K562 (cell line): ENCODE data around the gene PPP1R14C. TPM values are rescaled to one million over a fixed set of nuclear protein-coding genes. Genes with fewer than 3 reads are reported as not detected.
A peak's percentile ranks its signal among the peaks of the same experiment; 100 is the strongest.

Experiments used
- ATAC-seq: fragments of 200-7000 bp; cut with Tn5 transposase; 3 replicates; pipeline ENCODE4 v1.9.1; 2020; ENCODE audit warnings: moderate library complexity
- BruUV-seq: library from RNA; stranded (reverse); fragments of 400-500 nt; replicated peaks from 2 replicates; lab custom pipeline; 2021; lab: Mats Ljungman, UMichigan
- CTCF ChIA-PET: fragments of 300-600 bp; formaldehyde crosslinking; extraction: SDS; loops from one replicate; lab custom pipeline; 2021; ENCODE audit warnings: low intra/inter-chr PET ratio; lab: Yijun Ruan, JAX
- POLR2A ChIA-PET: fragments of 300-600, 350-650 bp; sonication (Branson Sonifier 250); formaldehyde crosslinking; extraction: SDS; loops from one replicate; lab custom pipeline; 2021; ENCODE audit warnings: antibody characterized with exemption, inconsistent platforms; lab: Yijun Ruan, JAX
- DNase-seq, 4 experiments: peaks; one replicate each; pipeline versions ENCODE4 v3.0.0 to v3.0.0-alpha.2; 2011 to 2018; ENCODE audit warnings: low spot score in 3 of 4, mixed read lengths in 3 of 4; ENCODE audit errors: extremely low read depth in 1 of 4
- FAIRE-seq: peaks from 2 replicates; lab custom pipeline; 2011; peaks lifted over from hg19 to GRCh38; lab: Jason Lieb, UNC
- H2AFZ ChIP-seq: 2 replicates; pipeline ENCODE4 v1.6.0; 2011; ENCODE audit warnings: low read depth, low read length, control low read depth, inconsistent platforms
- H3K27ac ChIP-seq: fragments of 200-600 bp; 3 replicates; pipeline ENCODE4 v1.8.0; 2011; ENCODE audit warnings: low read depth, mild to moderate bottlenecking, control low read depth, inconsistent platforms, low read length, moderate library complexity, mixed read lengths; ENCODE audit errors: extremely low read depth
- H3K27me3 ChIP-seq, 2 experiments: fragments of 300-600 bp in 1 of 2; 2 replicates in 1 of 2; 3 replicates in 1 of 2; pipeline versions ENCODE4 v1.6.0 to v1.8.0; 2011; ENCODE audit warnings: inconsistent platforms in 2 of 2, low read length in 2 of 2, mild to moderate bottlenecking in 1 of 2, mixed read lengths in 1 of 2, moderate library complexity in 1 of 2; ENCODE audit not compliant: control insufficient read depth in 2 of 2, insufficient read depth in 2 of 2
- H3K36me3 ChIP-seq: fragments of 300-600 bp; 3 replicates; pipeline ENCODE4 v1.8.0; 2011; ENCODE audit warnings: mild to moderate bottlenecking, low read length, inconsistent platforms; ENCODE audit not compliant: control insufficient read depth, insufficient read depth
- H3K4me1 ChIP-seq, 2 experiments: fragments of 200-600 bp in 1 of 2; replicated peaks in 1 of 2; 2 replicates in 1 of 2; 3 replicates in 1 of 2; pipeline versions ENCODE4 v1.5.1 to v1.8.0; 2011; ENCODE audit warnings: inconsistent platforms in 2 of 2, low read length in 2 of 2, mild to moderate bottlenecking in 1 of 2, mixed read lengths in 1 of 2, moderate library complexity in 1 of 2; ENCODE audit not compliant: control insufficient read depth in 2 of 2, insufficient read depth in 2 of 2
- H3K4me2 ChIP-seq: 2 replicates; pipeline ENCODE4 v1.6.1; 2011; ENCODE audit warnings: low read length, control low read depth, inconsistent platforms, mixed read lengths; ENCODE audit not compliant: insufficient read depth
- H3K4me3 ChIP-seq: fragments of 200-600 bp; sonication (generic), shearing (Covaris generic); 2 replicates; pipeline ENCODE4 v1.5.1; 2016; ENCODE audit warnings: control low read depth, inconsistent platforms
- H3K79me2 ChIP-seq: fragments of 200-600 bp; 3 replicates; pipeline ENCODE4 v1.8.0; 2011; ENCODE audit warnings: low read length, inconsistent platforms; ENCODE audit not compliant: control insufficient read depth, insufficient read depth
- H3K9ac ChIP-seq, 2 experiments: 2 replicates each; pipeline versions ENCODE4 v1.6.0 to v1.6.1; 2011; ENCODE audit warnings: low read depth in 2 of 2, low read length in 2 of 2, control low read depth in 1 of 2, inconsistent platforms in 1 of 2, mild to moderate bottlenecking in 1 of 2, mixed read lengths in 1 of 2; ENCODE audit not compliant: insufficient read depth in 1 of 2
- H3K9me1 ChIP-seq: one replicate; pipeline ENCODE4 v1.6.0; 2011; ENCODE audit warnings: inconsistent platforms, mild to moderate bottlenecking, low read length, moderate library complexity; ENCODE audit not compliant: control insufficient read depth, insufficient read depth
- H3K9me3 ChIP-seq: replicated peaks from 2 replicates; pipeline ENCODE4 v1.5.1; 2011; ENCODE audit warnings: low read depth, low read length, inconsistent platforms; ENCODE audit not compliant: control insufficient read depth, insufficient read depth
- H4K20me1 ChIP-seq: replicated peaks from 2 replicates; pipeline ENCODE4 v1.6.1; 2011; ENCODE audit warnings: low read length, inconsistent platforms, mixed read lengths; ENCODE audit not compliant: control insufficient read depth, insufficient read depth
- EZH2 ChIP-seq: IDR thresholded peaks from 2 replicates; pipeline ENCODE4 v1.6.1; 2012; ENCODE audit warnings: low read depth, mild to moderate bottlenecking, inconsistent platforms, low read length, borderline replicate concordance
- SMAD1 ChIP-seq: fragments of 150-350 bp; IDR thresholded peaks from 2 replicates; pipeline ENCODE4 v1.6.1; 2014; ENCODE audit warnings: low read length, low read depth; ENCODE audit not compliant: partially characterized antibody
- ZFPM2 ChIP-seq: fragments of 250-450 bp; sonication (Bioruptor Pico); IDR thresholded peaks from 2 replicates; pipeline ENCODE4 v1.5.1; 2022; ENCODE audit warnings: mild to moderate bottlenecking
- WGBS: fragments of 100-300 bp; shearing (Covaris generic); methylation state at CpG from one replicate; pipeline ENCODE4 v1.1.6; 2016; ENCODE audit warnings: low coverage, mixed read lengths; ENCODE audit not compliant: insufficient coverage; ENCODE audit errors: missing lambda C conversion rate; 5-methylcytosine and 5-hydroxymethylcytosine counted together
- in situ Hi-C: fragments of 300-500 bp; cut with MboI; formaldehyde crosslinking; loops from 4 replicates; pipeline ENCODE4 v1.15.0; 2018; ENCODE audit warnings: inconsistent platforms, mixed read lengths
- intact Hi-C: fragments of 100-400 bp; cut with micrococcal nuclease; formaldehyde crosslinking; loops from 2 replicates; pipeline ENCODE4 v1.14.2; 2022
- polyA plus RNA-seq, 8 experiments: library from polyadenylated mRNA; depleted of rRNA in 4 of 8; stranded (reverse) in 5 of 8; unstranded in 3 of 8; fragments of >200 nt; fragmentation: Nextera tagmentation in 2 of 8; fragmentation: Illumina TruSeq in 1 of 8; extraction: Ambion mirVana in 2 of 8; extraction: Trizol in 1 of 8; gene quantifications; 2 replicates each; pipeline versions ENCODE4 v1.2.1 to v1.2.3, GENCODE V29; 2011 to 2014; ENCODE audit warnings: inconsistent platforms in 1 of 8, missing spikeins in 1 of 8
- total RNA-seq, 7 experiments: library from RNA; depleted of rRNA in 6 of 7; stranded (reverse); fragments of >200 nt in 6 of 7; fragmentation: Illumina TruSeq in 2 of 7; extraction: Trizol in 2 of 7; gene quantifications; 2 replicates each; pipeline versions ENCODE4 v1.2.1 to v1.2.3, GENCODE V29; 2011 to 2021; ENCODE audit warnings: low replicate concordance in 1 of 7
- TF ChIP-seq, protein P1 (sequence below): fragments of 250-450 bp; sonication (Bioruptor Pico); IDR thresholded peaks from 2 replicates; pipeline ENCODE4 v1.5.0; 2022; ENCODE audit warnings: mild to moderate bottlenecking

Gene PPP1R14C
- total and polyA plus RNA-seq, 9 of the 15 experiments (the other 6 are each of a cell fraction or from before 2014, with no cell fraction given) = 4.5 to 16.6 (median 11.9) TPM

- H3K4me2 ChIP-seq = no peak overlapping the region
- DNase-seq (no peak), FAIRE-seq (no peak), ATAC-seq (peak; percentile 57)
- POLR2A ChIA-PET = interaction anchor here (2.6 kb wide), 1 partner anchor 11 kb away, joined by 7 read pairs; no protein-coding TSS in a partner anchor
- in situ Hi-C loops = no loop called here
- no peaks in the 10 kb centered on the region for H3K79me2 ChIP-seq
- peaks cover 0 to 5% of the 10 kb centered on the region in 2 experiments; a peak in 2 of 5 replicates for H3K4me1 ChIP-seq
- H3K4me3 ChIP-seq = no peak overlapping the region
- H3K9me1 ChIP-seq = no peaks in the 10 kb centered on the region
- TF ChIP-seq, protein P1, sequence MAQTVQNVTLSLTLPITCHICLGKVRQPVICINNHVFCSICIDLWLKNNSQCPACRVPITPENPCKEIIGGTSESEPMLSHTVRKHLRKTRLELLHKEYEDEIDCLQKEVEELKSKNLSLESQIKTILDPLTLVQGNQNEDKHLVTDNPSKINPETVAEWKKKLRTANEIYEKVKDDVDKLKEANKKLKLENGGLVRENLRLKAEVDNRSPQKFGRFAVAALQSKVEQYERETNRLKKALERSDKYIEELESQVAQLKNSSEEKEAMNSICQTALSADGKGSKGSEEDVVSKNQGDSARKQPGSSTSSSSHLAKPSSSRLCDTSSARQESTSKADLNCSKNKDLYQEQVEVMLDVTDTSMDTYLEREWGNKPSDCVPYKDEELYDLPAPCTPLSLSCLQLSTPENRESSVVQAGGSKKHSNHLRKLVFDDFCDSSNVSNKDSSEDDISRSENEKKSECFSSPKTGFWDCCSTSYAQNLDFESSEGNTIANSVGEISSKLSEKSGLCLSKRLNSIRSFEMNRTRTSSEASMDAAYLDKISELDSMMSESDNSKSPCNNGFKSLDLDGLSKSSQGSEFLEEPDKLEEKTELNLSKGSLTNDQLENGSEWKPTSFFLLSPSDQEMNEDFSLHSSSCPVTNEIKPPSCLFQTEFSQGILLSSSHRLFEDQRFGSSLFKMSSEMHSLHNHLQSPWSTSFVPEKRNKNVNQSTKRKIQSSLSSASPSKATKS (CRISPR knock-in tag) = no peak
- TF ChIP-seq ZFPM2 (CRISPR knock-in tag) = no peak
- no peak for TF ChIP-seq SMAD1
- TF ChIP-seq EZH2 = peak; percentile 85; the same call in 1 of the 2 replicates
- TF ChIP-seq, all 486 proteins: peak for 1
- BruUV-seq = no TSS peak
- intact Hi-C loops = loop anchor here (5.0 kb wide), 1 partner anchor 49 kb away; the partner anchor contains the start of gene PPP1R14C
- Histone ChIP-seq H3K36me3 (no peaks in the 10 kb centered on the region), H3K9ac (no peak overlapping the region), H3K27me3 (peaks cover 55 to 76% of the 10 kb centered on the region in 2 experiments), H3K27ac (no peak overlapping the region), H2AFZ (no peak overlapping the region), H3K9me3 (no peaks in the 10 kb centered on the region), H4K20me1 (peaks cover 2% of the 10 kb centered on the region; the same call in 1 of the 2 replicates)
- CTCF ChIA-PET = no interaction called here
- WGBS = 6% methylated on average over 6 of the region's 6 CpGs
Observed at GRCh38 chr6:150093397-150093796, 49.4 kb upstream of the PPP1R14C start.
